Smooth muscle cell of the brain vasculature (primary cell): ENCODE measurements around the gene COLEC12.
A peak's percentile ranks its signal among the peaks of the same experiment; 100 is the strongest.

ENCODE experiments used
- DNase-seq: peaks from one replicate; pipeline ENCODE4 v3.0.0-alpha.2; 2012; ENCODE audit warnings: low read depth, low spot score

Gene COLEC12

GRCh38 chr18:389658-390357, 110.7 kb downstream of the COLEC12 start:
- DNase-seq, result no peak

DNA sequence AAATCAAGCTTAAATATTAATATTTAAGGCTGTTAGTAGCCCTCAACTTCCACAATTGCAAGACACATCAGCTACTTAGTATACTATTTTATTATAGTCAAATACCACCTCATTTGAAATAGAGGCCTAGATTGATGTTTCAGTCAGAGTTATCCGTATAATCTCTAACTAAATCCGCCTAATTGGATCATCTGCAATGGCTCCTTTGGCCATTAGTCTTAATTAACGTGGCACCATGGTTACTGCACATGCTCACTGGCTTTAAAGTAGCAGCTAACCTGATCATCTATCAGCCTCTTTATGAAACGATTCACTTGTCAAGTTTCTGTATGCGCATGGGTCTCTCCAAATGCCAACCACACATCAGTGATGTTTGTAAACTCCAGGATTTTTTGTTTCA, 112.3 kb downstream of the COLEC12 start:
- DNase-seq, result no peak

DNA sequence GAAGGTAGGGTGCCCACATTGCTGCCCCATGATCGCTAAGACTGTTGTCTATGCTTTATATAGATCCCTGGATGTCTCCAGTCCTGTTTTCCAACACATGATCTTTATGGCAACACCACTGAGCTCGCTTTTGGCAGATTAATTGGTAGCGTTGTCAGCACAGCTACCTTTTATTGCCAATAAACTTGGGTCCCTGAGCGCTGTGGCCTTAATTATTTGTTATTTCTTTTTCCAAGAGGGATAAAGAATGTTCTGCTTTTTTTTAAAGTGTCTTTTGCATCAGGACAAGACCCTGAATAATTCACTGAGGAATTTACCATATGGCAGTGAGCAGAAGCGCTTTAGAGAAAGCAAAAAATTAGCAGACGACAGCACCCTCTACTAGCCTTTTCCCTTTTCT, 113.5 kb downstream of the COLEC12 start:
- no peak for DNase-seq

GRCh38 chr18:384897-385296, 115.6 kb downstream of the COLEC12 start:
- no peak for DNase-seq

DNA sequence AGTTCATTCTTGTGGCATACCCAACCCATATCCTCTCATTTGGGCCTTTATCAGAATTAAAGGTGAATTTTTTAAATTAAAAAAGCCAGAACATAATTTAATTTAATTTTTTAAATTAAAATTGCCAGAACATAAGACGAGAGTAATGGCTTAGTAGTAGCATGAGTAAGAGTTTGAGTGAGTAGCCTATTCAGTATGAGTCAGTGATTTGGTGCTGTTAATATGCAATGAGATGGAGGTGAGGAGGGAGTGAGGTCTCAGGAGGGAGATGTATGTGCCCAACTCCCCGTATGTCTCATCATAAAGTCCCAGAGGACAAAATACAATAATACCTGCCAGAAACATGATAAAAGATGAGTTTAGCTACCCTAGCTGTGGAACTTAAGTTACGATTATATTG, 117.4 kb downstream of the COLEC12 start:
- DNase-seq, result no peak

DNA sequence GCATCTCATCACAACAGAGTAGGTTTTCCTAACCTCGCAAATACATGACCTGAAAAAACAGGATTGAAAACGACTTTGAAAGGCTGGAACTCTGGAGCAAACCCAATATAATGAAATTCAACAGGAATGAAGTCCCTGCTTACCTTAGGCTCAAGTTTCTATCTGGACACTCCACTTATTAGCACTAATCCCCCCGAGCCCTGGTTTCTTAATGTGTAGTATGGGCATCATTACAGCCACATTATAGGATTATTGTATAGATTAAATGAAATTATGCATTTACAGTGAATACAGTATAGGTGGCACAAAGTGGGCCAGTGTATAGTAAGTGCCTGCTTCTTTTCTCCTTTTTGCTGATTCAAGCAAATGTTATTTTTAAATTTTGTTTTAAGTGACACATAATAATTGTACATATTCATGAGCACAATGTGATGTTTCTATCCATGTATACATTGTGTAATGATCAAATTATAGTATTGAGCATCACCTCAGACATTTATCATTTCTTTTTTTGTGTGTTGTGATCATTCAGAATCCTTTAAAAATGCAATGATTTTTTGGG, 118.0 kb downstream of the COLEC12 start:
- DNase-seq, result no peak

DNA sequence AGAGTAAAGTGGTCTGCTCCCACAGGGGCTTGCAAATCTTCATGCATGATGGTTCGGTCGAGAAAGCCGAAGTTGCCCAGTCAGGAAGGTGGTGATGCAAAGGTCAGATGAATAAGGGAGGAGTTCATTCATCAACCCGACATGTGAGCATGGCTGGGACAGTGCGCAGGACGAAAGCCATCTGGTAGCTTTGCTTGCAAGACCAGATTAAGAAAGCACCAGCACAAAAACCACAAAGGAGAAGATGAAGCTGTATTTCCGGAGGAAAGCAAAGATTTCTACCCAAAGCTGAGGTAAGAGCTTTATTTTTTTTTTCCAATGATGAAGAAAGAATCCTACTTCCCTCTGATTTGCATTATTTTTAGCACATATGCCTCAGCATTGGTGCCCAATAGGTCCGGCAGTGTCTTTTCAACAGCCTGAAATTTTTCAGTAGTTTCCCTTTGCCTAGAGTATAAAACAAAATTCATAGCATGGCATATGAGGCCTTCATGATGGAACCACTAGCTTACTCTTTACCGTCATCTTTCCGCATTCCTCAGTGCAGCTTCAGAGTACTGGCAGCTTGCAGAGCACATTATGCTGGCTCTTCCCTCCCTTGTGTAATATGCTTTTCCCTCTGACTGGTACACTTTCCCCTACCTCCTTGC, 120.7 kb downstream of the COLEC12 start:
- DNase-seq, result no peak

DNA sequence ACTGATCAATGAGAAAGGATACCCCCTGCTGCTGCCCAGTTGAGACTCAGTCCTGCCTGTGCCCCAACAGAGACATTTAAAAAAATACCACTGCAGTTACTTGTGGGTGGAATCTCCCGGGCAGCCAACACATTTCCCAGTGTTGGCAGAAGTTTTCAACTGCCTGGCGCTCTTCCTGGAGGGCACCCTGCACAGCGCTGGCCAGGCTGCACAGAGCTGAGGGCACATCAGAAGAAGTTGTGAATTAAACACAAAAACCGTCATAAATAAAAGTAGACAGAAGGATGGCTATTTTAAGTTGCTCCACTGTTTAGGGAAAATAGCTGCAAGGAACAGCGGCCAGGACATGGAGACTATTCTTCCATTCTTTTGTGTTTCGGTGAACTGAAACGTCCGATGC, 122.4 kb downstream of the COLEC12 start:
- no peak for DNase-seq

DNA sequence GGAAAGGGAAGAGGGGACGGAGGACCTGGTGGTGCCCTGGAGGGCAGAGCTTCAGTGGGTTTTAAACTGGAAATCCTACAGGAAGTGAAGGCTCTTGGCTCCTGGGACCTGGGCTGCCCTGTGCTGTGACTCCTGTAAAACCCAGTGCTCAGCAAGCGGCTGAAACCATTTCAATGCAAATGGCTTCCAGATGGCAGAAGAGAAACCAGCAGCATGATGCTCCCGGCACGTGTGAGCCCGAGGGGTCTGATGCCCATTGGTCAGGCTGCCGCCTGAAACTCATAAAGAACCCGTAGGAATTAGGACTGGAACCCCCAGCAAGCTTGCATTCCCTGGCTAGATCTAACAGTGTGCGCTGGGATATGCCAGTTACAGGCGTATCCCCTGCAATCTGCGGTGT, 123.4 kb downstream of the COLEC12 start:
- DNase-seq, result no peak

DNA sequence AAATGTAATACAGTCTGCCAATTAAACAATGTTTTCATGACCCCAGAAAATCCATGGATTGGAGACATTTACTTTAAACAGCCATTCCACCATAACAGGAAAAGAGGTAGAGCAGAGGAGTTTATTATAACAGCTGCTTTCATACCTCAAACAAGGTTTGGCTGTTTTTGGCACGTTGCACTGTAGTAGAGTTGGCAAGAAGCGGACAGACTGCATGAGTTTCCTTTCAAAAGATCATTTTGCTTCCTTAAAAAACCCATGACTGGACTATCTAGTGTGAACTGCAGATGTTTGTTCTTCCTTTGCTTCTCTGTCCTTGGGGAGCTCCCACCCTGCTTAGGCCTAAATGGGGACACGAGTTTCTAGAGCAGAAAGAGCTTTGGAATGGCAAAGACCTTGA, 124.2 kb downstream of the COLEC12 start:
- DNase-seq, result peak; percentile 74

GRCh38 chr18:374721-375168, 125.8 kb downstream of the COLEC12 start:
- no peak for DNase-seq

DNA sequence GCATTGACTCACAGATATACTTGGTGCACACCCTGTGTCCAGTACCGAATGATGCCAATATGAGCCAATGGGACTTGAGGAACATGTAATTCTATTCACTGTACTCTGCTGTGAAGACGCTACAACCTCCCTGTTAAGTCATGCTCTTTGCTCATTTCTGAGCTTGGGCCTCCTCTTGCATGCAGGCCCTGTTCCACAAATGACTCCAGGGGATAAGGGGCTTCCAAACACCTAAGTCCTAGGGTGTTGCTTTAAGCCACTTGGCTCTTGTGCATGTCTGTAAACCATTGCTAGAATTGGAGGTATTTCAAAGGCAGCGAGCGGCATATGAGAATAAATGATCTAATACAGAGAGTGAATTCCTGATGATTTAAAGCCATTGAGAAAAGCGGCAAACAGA, 126.7 kb downstream of the COLEC12 start:
- DNase-seq, result no peak

- no peak for DNase-seq
Measured at GRCh38 chr18:371609-371982, 128.9 kb downstream of the COLEC12 start.

DNA sequence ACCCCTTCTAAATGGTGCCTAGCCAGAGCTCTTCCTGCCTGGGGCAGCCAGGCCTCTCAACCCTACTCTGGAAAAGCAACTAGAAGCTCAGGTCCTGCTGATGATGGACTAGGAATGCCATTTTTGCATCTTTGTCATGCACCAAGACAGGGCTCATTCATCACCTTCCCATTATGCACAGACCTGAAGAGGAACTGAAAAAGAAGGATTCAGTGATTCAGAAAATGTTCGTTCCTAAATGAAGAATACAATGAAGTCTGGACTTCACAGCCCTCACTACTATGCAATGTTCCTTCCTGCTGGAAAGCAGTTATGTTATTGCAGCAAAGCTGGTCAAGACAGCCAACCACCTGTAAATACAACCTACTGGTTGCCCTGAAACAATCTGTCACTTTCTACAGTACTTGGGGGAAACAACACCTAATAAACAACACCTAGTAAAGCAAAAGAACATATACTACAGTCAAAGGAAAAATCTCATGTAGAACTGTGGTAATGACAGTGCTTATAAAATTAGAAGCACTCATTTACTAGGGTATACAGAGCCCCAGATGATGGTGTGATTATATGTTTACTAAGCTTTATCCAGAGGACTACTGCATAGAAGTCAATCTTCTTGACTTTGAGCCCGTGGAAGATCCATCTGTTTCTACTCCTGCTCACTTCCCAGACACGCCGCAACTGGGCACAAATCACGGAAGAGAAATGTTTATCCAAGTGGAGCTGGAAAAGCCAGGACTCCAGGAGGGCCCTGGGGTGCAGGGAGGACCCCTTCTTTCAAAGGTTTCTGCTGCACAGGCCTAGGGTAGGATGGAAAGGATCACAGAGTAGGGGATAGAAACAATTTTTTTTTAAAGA, 129.5 kb downstream of the COLEC12 start:
- no peak for DNase-seq

DNA sequence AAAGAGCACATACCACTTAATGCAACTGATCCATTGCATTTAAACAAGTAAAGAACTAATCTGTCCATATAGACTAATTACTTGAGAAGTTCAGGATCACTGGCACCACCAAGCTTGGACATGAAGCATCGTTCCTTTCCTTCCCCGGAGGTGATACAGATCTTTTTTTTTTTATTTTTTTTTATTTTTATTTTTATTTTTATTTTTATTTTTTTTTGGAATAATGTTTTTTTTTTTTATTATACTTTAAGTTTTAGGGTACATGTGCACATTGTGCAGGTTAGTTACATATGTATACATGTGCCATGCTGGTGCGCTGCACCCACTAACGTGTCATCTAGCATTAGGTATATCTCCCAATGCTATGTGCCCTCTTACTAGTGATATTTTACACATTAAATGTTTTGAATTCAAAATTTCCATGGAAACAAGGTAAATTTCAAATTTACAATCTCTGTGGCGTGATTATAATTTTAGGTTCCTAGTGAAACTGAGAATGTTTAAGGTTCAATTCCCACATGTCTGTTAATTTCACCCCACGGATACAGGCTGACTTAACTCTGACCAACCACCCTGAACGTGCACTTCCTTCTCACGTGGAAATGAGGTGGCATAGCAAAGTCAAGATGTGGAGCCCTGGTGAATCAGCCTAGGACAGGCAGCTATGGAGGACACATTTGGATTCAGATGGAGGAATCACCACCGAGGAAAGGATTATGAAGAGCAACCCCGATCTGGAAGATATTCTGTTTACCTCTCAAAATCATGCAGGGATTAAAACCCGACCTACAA, 131.1 kb downstream of the COLEC12 start:
- DNase-seq, result no peak

- DNase-seq, result no peak
Measured at GRCh38 chr18:366466-367061, 133.9 kb downstream of the COLEC12 start.

- no peak for DNase-seq
Measured at GRCh38 chr18:365651-366050, 134.8 kb downstream of the COLEC12 start.

GRCh38 chr18:364256-364826, 136.2 kb downstream of the COLEC12 start:
- DNase-seq, result no peak

GRCh38 chr18:363301-364085, 137.0 kb downstream of the COLEC12 start:
- DNase-seq, result no peak
